Right renal cortex interstitium (tissue), 3 donors: ENCODE measurements around the gene ITPR1. TPM values are rescaled to one million over a fixed set of nuclear protein-coding genes. Genes with fewer than 3 reads are reported as not detected.

Source experiments
- DNase-seq, 3 donors: peaks; one replicate each; pipeline ENCODE4 v3.0.0-alpha.2; 2013; ENCODE audit warnings: low read depth in 3 of 3, low spot score in 2 of 3
- polyA plus RNA-seq, 3 donors: library from polyadenylated mRNA; unstranded; fragments of 120-200 nt; gene quantifications; one replicate each; pipeline ENCODE4 v1.2.1, GENCODE V29; 2013; ENCODE audit not compliant: insufficient read length in 3 of 3

Gene ITPR1
- polyA plus RNA-seq, 3 donors: 53.7 to 55.5 (median 53.7) TPM

GRCh38 chr3:4529876-4530588 is 36.9 kb downstream of the ITPR1 start:
- no peak for DNase-seq

GRCh38 chr3:4531478-4532025 is 38.4 kb downstream of the ITPR1 start:
- no peak for DNase-seq

GRCh38 chr3:4532535-4533112 is 39.5 kb downstream of the ITPR1 start:
- DNase-seq: no peak

- no peak for DNase-seq
Observed at GRCh38 chr3:4533489-4534443, 40.6 kb downstream of the ITPR1 start.

- DNase-seq: no peak
Observed at GRCh38 chr3:4534906-4535305, 41.8 kb downstream of the ITPR1 start.

GRCh38 chr3:4536260-4536659 is 43.1 kb downstream of the ITPR1 start:
- no peak for DNase-seq

- no peak for DNase-seq
Observed at GRCh38 chr3:4540267-4540666, 47.1 kb downstream of the ITPR1 start.

- DNase-seq: no peak
Observed at GRCh38 chr3:4543110-4543509, 50.0 kb downstream of the ITPR1 start.

GRCh38 chr3:4546346-4547178 is 53.4 kb downstream of the ITPR1 start:
- DNase-seq: no peak

GRCh38 chr3:4547799-4548198 is 54.7 kb downstream of the ITPR1 start:
- no peak for DNase-seq

GRCh38 chr3:4548356-4548755 is 55.2 kb downstream of the ITPR1 start:
- DNase-seq: no peak

- DNase-seq: no peak
Observed at GRCh38 chr3:4548780-4549179, 55.6 kb downstream of the ITPR1 start.

GRCh38 chr3:4549896-4550295 is 56.7 kb downstream of the ITPR1 start:
- no peak for DNase-seq

- peak in 2 of 3 donors; percentile 41 to 54 for DNase-seq
Observed at GRCh38 chr3:4551051-4551711, 58.0 kb downstream of the ITPR1 start.

- DNase-seq: no peak
Observed at GRCh38 chr3:4551794-4552442, 58.8 kb downstream of the ITPR1 start.

- DNase-seq: no peak
Observed at GRCh38 chr3:4552811-4553210, 59.7 kb downstream of the ITPR1 start.

- no peak for DNase-seq
Observed at GRCh38 chr3:4561661-4562060, 68.5 kb downstream of the ITPR1 start.

- no peak for DNase-seq
Observed at GRCh38 chr3:4562595-4562994, 69.4 kb downstream of the ITPR1 start.

- no peak for DNase-seq
Observed at GRCh38 chr3:4564270-4564669, 71.1 kb downstream of the ITPR1 start.
